Ectodermal cell (in vitro differentiated cells): ENCODE measurements around the gene MLN.

ENCODE experiments used
- H3K27ac ChIP-seq: 2 replicates; pipeline ENCODE4 v1.7.0; 2013; ENCODE audit warnings: mild to moderate bottlenecking, low read depth, low read length; ENCODE audit not compliant: insufficient read depth, poor library complexity, severe bottlenecking
- H3K27me3 ChIP-seq: 2 replicates; pipeline ENCODE4 v1.7.0; 2013; ENCODE audit warnings: mild to moderate bottlenecking, low read length; ENCODE audit not compliant: insufficient read depth, control insufficient read depth, poor library complexity, severe bottlenecking
- H3K36me3 ChIP-seq: one replicate; pipeline ENCODE4 v1.7.0; 2013; ENCODE audit warnings: low read length; ENCODE audit not compliant: control insufficient read depth, insufficient read depth
- H3K4me1 ChIP-seq: one replicate; pipeline ENCODE4 v1.7.0; 2013; ENCODE audit warnings: low read length; ENCODE audit not compliant: control insufficient read depth, insufficient read depth
- H3K4me3 ChIP-seq: 2 replicates; pipeline ENCODE4 v1.7.0; 2013; ENCODE audit warnings: low read depth, low read length, control low read depth; ENCODE audit not compliant: insufficient read depth
- H3K9me3 ChIP-seq: 2 replicates; pipeline ENCODE4 v1.7.0; 2013; ENCODE audit warnings: mild to moderate bottlenecking, low read length, moderate library complexity; ENCODE audit not compliant: control insufficient read depth
- WGBS, 2 experiments: methylation state at CpG; one replicate each; pipeline ENCODE4 v1.1.7; 2013; ENCODE audit warnings: missing lambda C conversion rate in 2 of 2; 5-methylcytosine and 5-hydroxymethylcytosine counted together

Gene MLN

DNA sequence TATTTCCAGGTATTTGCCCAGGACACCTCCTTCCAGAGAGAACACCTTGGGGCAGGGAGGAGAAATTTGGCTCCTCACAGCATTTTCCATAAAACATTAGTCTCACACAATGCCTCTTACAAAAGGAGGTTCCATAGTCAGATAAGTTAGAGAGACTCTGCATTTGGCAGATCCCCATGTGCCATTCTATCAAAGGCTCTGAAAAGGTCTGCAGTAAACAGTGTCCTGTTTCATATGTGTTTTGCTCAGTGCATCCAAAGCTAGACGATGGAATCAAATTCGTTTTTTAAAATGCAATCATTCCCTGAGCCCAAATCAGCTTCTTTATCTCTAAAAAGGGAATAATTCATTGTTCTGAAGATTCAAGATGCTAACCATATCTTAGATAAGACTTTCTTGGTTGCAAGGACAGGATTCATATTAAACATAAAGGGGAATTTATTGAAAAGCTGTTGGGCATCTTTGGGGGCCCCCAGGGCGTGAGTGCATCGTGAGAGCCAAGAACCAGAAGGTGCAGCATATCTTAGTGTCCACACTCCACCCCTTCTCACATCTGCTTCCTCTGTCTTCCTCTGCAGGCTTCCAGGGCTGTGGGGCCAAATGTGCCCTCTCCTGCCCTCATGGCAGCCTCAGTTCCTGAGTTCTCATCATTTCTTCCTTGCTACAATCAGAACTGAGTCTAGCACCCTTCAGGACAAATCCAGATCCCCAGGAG, 41.4 kb upstream of the MLN start:
- Histone ChIP-seq H3K36me3 (no peaks in the 10 kb centered on the region), H3K4me3 (no peak overlapping the region), H3K9me3 (no peaks in the 10 kb centered on the region), H3K27me3 (no peaks in the 10 kb centered on the region), H3K4me1 (peaks cover 11% of the 10 kb centered on the region), H3K27ac (no peak overlapping the region)
- WGBS, 2 experiments: 85 to 89% methylated on average over 4 of the region's 4 CpGs

DNA sequence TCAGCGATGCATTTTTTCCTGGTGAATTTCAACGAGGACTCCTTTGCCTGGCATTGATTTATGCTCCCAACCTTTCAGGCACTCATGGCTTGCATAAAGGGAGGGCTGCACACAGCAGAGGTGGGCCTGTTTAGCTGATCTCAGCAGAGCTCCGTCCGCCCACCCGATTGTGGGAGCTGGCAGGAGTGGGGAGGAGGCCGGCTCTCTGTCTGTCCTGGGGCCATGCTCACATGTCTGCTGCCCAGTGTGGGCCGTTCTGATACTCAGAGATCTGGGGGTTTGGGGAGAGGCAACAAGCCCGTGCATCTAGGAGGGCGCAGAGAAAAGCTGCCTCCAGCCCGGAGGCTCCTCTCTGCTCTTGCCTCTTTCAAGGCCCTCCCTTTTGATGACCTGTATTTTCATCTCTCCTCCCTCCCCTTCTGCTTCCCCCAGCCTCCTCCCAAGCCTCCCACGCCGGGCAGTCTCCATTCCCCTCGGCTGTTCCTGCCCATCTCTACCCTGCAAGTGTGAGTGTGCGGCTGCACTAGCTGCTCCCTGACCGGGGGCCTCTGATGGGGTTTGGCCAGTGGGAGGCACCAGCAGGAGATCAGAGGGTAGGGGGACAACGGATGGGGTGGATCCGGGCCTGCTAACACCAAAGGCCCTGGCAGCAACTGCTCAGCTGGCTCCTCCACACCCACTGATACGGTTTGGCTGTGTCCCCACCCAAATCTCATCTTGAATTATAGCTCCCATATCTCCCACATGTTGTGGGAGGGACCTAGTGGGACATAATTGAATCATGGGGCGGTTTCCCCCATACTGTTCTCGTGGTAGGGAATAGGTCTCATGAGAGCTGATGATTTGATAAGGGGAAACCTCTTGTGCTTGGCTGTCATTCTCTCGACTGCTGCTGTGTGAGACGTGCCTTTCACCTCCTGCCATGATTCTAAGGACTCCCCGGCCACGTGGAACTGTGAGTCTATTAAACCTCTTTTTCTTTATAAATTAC, 39.6 kb upstream of the MLN start:
- H3K27me3 ChIP-seq: no peaks in the 10 kb centered on the region
- WGBS, 2 experiments: 78% methylated on average over 24 of the region's 24 CpGs
- no peak overlapping the region for H3K4me3 ChIP-seq
- H3K36me3 ChIP-seq: no peaks in the 10 kb centered on the region
- no peak overlapping the region for H3K27ac ChIP-seq
- H3K9me3 ChIP-seq: no peaks in the 10 kb centered on the region
- peaks cover 25% of the 10 kb centered on the region for H3K4me1 ChIP-seq

DNA sequence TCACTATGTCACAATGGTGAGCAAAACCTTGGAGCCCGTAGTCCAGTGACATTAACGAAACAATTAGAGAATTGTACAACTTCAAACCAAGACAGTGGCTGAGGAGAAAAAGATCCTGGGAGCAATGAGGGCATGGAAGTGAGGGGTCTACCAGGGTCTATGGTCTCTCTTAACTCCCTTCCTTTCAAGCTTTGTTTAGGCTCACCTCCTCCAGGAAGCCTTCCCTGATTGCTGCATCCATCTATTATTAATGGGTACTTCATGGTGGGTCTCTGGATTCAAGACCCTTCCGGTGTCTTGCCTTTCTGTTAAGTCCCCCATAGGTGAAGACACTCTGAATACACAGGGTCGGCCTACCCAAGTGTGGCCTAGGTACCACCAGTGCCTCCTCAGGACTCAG, 38.1 kb upstream of the MLN start:
- WGBS, 2 experiments: 96% methylated on average over 4 of the region's 4 CpGs

DNA sequence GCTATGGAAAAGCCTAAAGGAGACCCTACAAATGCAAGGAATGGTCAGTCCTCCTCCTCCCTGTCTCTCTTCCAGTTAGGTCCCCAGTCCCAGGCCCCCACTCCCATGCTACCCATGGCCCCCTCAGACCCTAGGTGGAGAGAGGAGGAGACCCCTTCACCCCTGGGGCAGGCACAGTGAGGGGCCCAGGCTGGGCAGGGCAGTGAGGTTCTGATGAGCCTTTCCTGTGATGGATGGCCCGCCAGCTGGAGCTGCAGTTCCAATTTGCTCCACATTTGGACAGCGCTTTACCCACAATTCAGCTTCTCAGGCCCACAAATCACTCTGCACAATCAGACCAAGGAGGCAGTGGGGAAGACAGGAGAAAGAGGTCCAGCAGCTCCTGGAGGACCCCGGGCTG, 37.3 kb upstream of the MLN start:
- Histone ChIP-seq H3K4me3 (no peak overlapping the region), H3K27ac (no peak overlapping the region), H3K4me1 (peaks cover 33% of the 10 kb centered on the region), H3K27me3 (no peaks in the 10 kb centered on the region), H3K9me3 (no peaks in the 10 kb centered on the region), H3K36me3 (no peaks in the 10 kb centered on the region)
- 93 to 98% methylated on average over 3 of the region's 3 CpGs for WGBS, 2 experiments

More for the DNA sequence above, 38.1 kb upstream of the MLN start:
- no peaks in the 10 kb centered on the region for H3K36me3 ChIP-seq
- H3K9me3 ChIP-seq: no peaks in the 10 kb centered on the region
- H3K27ac ChIP-seq: no peak overlapping the region
- H3K27me3 ChIP-seq: no peaks in the 10 kb centered on the region
- no peak overlapping the region for H3K4me3 ChIP-seq
- peaks cover 33% of the 10 kb centered on the region for H3K4me1 ChIP-seq

DNA sequence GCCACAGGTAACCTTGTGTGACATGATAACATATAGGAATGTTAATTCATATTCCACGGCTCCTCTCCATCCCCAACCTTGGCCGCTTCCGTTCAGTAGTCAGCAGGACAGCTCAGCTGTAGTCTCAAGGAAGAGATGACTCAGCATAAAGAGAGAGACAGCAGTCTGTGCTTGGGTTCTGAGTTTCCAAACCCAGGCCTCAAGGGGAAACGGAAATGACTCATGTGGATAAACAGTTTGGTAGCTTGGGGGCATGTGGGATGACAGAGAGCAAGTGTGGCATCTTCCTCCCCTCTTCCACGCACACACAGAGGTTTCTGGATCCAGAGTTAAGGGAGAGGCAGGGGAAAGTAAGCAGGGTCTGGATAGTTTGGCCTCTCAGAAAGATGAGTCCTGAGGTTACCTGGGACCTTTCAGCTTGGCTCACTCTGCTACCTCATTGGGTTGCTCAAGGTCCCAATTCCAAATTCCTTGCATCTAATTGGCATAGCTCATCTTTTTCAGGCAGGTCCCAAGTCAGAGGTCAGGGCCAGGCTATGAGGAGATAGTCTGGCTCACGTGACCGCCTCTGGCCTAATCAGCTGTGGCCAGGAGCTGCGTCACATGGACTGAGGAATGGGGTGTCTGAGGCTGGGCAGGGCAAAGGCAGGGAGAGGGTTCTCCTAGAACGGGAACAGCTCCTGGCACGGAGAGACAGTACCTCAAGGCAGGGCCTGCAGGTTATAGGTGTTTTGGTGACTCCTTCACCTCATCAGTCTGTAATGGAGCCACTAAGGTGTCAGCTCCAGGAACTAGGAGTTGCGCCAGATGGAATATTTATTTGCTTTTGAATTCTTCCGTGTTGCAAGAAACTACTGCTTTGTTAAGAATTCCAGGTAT, 36.5 kb upstream of the MLN start:
- H3K27me3 ChIP-seq: no peaks in the 10 kb centered on the region
- WGBS, 2 experiments: 86 to 89% methylated on average over 11 to 12 of the region's 12 CpGs
- H3K36me3 ChIP-seq: no peaks in the 10 kb centered on the region
- no peak overlapping the region for H3K4me3 ChIP-seq
- H3K4me1 ChIP-seq: peaks cover 33% of the 10 kb centered on the region
- H3K9me3 ChIP-seq: no peaks in the 10 kb centered on the region
- no peak overlapping the region for H3K27ac ChIP-seq

DNA sequence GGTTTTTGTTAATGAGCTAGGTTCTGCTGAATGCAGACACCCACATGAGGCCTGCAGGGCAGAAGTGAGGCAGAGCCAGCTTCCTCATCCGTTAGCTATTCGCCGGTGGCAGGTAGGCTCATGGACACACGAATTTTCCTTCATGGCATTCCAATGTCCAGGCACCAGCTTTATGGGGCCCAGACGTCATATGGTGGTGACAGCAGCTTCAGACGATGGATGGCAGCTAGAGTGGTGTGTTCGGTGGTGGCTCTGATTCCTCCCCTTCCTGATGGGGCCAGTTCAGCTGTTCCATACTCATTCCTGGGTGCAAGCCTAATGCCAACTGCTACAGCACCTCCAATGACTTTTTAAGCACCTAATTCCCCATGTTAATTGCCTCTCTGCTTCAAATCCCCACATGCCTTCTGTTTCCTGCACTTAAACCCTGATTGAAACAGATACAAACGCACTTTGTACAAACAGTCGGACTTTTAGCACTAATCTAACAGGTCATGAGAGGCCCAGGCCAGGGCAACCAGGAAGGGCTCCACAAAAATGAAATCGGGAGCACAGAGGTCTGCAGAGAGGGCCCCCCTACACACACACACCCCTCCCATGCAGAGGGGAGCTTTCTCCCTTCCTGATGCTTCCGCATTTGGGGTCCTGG, 35.7 kb upstream of the MLN start:
- Histone ChIP-seq H3K9me3 (no peaks in the 10 kb centered on the region), H3K4me1 (peaks cover 33% of the 10 kb centered on the region), H3K27ac (no peak overlapping the region), H3K27me3 (no peaks in the 10 kb centered on the region), H3K4me3 (no peak overlapping the region), H3K36me3 (no peaks in the 10 kb centered on the region)
- 85% methylated on average over 10 to 11 of the region's 11 CpGs for WGBS, 2 experiments

DNA sequence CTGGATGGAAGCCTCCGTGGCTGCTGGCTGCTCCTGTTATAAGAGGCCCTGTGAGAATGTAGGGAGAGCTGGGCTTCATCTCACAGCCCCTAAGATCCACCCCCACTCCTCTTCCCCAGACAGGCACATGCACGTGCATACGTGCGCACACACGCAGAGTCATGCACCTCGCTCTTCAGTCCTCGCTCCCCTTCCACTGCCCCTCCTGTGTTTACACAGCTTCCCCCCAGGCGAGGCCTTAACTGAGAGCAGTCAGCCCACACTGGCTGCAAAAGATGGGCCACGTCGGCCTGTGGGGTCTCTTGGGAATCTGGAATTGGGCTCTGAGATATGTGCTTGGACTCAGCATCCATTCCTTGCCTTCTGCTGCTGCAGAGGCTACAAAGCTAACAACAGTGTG, 35.2 kb upstream of the MLN start:
- peaks cover 33% of the 10 kb centered on the region for H3K4me1 ChIP-seq
- no peak overlapping the region for H3K27ac ChIP-seq
- 80 to 85% methylated on average over 10 of the region's 10 CpGs for WGBS, 2 experiments

DNA sequence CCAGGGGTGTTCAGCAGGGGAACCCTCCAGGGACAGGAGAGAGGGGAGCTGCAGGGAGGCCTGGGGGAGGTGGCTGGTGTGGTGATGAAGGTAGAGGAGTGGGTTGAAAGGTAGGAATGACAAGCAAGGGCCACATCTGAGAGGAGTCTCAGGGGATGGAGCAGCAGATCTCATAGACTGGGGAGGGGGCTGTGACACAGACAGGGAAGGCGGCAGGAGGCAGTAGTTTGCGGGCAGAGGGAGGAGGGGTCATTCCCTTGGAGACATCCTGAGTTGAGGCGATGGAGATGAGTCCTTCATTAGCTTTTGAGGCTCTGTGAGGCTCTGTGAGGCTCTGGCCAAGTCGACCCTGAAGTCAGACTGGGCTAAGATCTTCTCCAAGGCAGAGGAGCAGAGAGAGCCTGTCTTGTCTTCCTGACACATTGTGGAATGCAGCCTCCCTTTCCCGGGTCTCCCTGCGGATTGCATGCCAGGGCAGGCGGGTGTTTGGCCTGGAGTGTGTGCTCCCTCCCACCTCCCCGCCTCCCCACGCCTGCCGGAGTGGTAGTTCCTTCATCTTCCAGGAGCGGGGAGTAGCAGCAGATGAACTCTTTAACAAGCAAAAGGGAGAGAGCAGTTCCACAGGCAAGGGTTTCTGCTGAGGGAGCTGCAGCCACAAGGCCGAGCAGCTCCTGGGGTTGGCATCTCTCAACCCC, 34.3 kb upstream of the MLN start:
- H3K27me3 ChIP-seq: no peaks in the 10 kb centered on the region
- H3K36me3 ChIP-seq: no peaks in the 10 kb centered on the region
- 24 to 28% methylated on average over 12 of the region's 12 CpGs for WGBS, 2 experiments
- no peak overlapping the region for H3K27ac ChIP-seq
- no peak overlapping the region for H3K4me3 ChIP-seq
- no peaks in the 10 kb centered on the region for H3K9me3 ChIP-seq
- H3K4me1 ChIP-seq: peaks cover 27% of the 10 kb centered on the region

More for the DNA sequence above, 35.2 kb upstream of the MLN start:
- Histone ChIP-seq H3K9me3 (no peaks in the 10 kb centered on the region), H3K27me3 (no peaks in the 10 kb centered on the region), H3K4me3 (no peak overlapping the region), H3K36me3 (no peaks in the 10 kb centered on the region)

DNA sequence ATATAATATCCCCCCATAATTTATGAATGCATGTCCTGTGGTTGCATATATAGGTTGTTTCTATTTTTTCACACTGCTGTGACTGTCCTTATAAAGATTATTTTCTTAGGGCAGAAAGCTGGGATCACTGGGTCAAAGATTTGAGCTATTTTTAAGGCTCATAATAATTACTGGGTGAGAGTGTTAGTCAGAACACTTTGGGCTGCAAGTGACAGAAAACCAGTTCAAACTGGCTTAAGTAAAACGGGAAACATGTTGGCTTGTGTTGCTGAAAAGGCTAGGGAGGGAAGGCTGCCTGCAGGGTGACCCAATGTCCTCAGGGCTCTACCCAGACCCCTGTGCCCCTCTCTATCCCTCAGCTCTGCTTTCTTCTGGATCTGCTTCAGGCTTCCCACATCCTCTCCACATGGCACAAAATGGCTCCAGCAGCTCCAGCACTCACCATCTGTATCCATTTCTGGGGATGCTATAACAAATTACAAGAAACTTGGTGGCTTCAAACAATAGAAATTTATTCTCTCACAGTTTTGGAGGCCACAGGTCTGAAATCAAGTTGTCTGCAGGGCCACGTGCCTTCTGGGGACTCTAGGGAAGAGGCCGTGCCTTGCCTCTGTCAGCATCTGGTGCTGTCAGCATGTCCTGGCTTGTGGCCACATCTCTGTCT, 33.1 kb upstream of the MLN start:
- no peaks in the 10 kb centered on the region for H3K9me3 ChIP-seq
- no peak overlapping the region for H3K4me3 ChIP-seq
- H3K36me3 ChIP-seq: no peaks in the 10 kb centered on the region
- WGBS, 2 experiments: 93 to 96% methylated on average over 3 of the region's 3 CpGs
- H3K27ac ChIP-seq: no peak overlapping the region
- no peaks in the 10 kb centered on the region for H3K27me3 ChIP-seq
- peaks cover 21% of the 10 kb centered on the region for H3K4me1 ChIP-seq
